NT2/D1 (cell line): ENCODE data around the gene TPGS1.
"Not testable (repeated sequence)": the region's sequence is repeated elsewhere in the genome, so short reads cannot be mapped to it uniquely, and the experiment has no call there.

Source experiments
- YY1 ChIP-seq: IDR thresholded peaks from 2 replicates; pipeline ENCODE4 v1.6.1; 2011; ENCODE audit not compliant: insufficient read length, insufficient read depth
- ZNF274 ChIP-seq: IDR thresholded peaks from 2 replicates; pipeline ENCODE4 v1.6.1; 2011; ENCODE audit warnings: mild to moderate bottlenecking, low read depth, low read length

- not testable (repeated sequence) for TF ChIP-seq YY1, ZNF274
These were observed 26.2 kb upstream of the TPGS1 start for GRCh38 chr19:481100-481499.
